Suprapubic skin (tissue), 4 donors: ENCODE data around the gene C20orf204.

Source experiments
- CTCF ChIP-seq, 2 donors: fragments of 200-600 bp in 1 of 2; fragments of 450-650 bp in 1 of 2; sonication (generic) in 1 of 2; IDR thresholded peaks; one replicate each; pipeline ENCODE4 v1.5.1; 2016 to 2019; ENCODE audit warnings: antibody characterized with exemption in 2 of 2, mild to moderate bottlenecking in 1 of 2, moderate library complexity in 1 of 2
- EP300 ChIP-seq: sonication (generic); formaldehyde crosslinking; IDR thresholded peaks from one replicate; pipeline ENCODE4 v1.6.1; 2017; ENCODE audit warnings: antibody characterized with exemption
- POLR2AphosphoS5 ChIP-seq, 3 donors: sonication (generic); formaldehyde crosslinking; IDR thresholded peaks; one replicate each; pipeline ENCODE4 v1.6.1; 2017; ENCODE audit warnings: antibody characterized with exemption in 3 of 3

GRCh38 chr20:64079273-64080012, 43.5 kb downstream of the C20orf204 start, which contains the start of gene RGS19:
- TF ChIP-seq CTCF (IDR thresholded peaks at IDR 0.05) (no peak), EP300 (no peak), POLR2AphosphoS5 (IDR thresholded peaks at IDR 0.05) (no peak)
